Left ventricle myocardium inferior (tissue), 1 donor: ENCODE results near the gene FAM72A. TPM values are rescaled to one million over a fixed set of nuclear protein-coding genes. Genes with fewer than 3 reads are reported as not detected.
"Not testable (repeated sequence)": the region's sequence is repeated elsewhere in the genome, so short reads cannot be mapped to it uniquely, and the experiment has no call there.

Source experiments
- DNase-seq: peaks from one replicate; pipeline ENCODE4 v3.0.0-alpha.2; 2020
- H3K27ac ChIP-seq: fragments of 200-600 bp; replicated peaks from 2 replicates; pipeline ENCODE4 v1.8.0; 2021
- H3K27me3 ChIP-seq: fragments of 200-600 bp; 2 replicates; pipeline ENCODE4 v1.8.0; 2021; ENCODE audit warnings: low read depth
- H3K36me3 ChIP-seq: fragments of 200-600 bp; 2 replicates; pipeline ENCODE4 v1.8.0; 2021
- H3K4me1 ChIP-seq: fragments of 200-600 bp; 2 replicates; pipeline ENCODE4 v1.8.0; 2021
- H3K4me3 ChIP-seq: fragments of 200-600 bp; 2 replicates; pipeline ENCODE4 v1.8.0; 2021; ENCODE audit warnings: mild to moderate bottlenecking, moderate library complexity
- H3K9me3 ChIP-seq: fragments of 200-600 bp; replicated peaks from 2 replicates; pipeline ENCODE4 v1.8.0; 2021
- intact Hi-C: fragments of 100-400 bp; cut with micrococcal nuclease; formaldehyde crosslinking; loops from one replicate; pipeline ENCODE4 v1.11.0; 2022
- total RNA-seq: library from RNA; stranded (reverse); fragmentation: NEBNext Ultra II Directional; extraction: Animal tissue kit (Norgen Biotek cat#: 25700); gene quantifications from one replicate; pipeline ENCODE4 v1.2.1, GENCODE V29; 2021
- donor health status: DM: no; HTN: yes; CAD: no; lungs with severe emphysema.

The FAM72A gene
- total RNA-seq, 1 donor from 2014 or later, result not detected

- H3K36me3 ChIP-seq, H3K27ac ChIP-seq, H3K4me1 ChIP-seq, H3K4me3 ChIP-seq, DNase-seq, H3K27me3 ChIP-seq, intact Hi-C loops, H3K9me3 ChIP-seq: not testable (repeated sequence)
Observed at GRCh38 chr1:206224190-206224776, 21.6 kb upstream of the FAM72A start.

DNA sequence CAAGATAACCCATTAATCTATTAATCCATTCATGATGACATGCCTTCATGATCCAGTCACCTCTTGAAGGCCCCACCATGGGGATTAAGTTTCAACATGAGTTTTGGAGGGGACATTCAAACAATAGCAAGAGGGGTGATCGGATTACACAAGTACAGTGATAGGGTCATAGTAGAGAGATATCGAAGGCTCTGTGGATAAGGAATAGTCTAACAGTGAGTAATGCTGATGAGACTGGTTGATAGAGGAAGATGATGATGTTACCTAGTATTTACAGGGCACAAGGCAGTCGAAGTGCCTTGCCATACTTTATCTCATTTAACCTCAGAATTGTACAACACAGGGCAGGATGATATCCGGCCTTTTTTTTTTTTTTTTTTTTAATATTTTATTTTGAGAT is 18.9 kb upstream of the FAM72A start:
- H3K4me1 ChIP-seq, DNase-seq, H3K27me3 ChIP-seq, H3K27ac ChIP-seq, intact Hi-C loops, H3K36me3 ChIP-seq, H3K4me3 ChIP-seq, H3K9me3 ChIP-seq: not testable (repeated sequence)

DNA sequence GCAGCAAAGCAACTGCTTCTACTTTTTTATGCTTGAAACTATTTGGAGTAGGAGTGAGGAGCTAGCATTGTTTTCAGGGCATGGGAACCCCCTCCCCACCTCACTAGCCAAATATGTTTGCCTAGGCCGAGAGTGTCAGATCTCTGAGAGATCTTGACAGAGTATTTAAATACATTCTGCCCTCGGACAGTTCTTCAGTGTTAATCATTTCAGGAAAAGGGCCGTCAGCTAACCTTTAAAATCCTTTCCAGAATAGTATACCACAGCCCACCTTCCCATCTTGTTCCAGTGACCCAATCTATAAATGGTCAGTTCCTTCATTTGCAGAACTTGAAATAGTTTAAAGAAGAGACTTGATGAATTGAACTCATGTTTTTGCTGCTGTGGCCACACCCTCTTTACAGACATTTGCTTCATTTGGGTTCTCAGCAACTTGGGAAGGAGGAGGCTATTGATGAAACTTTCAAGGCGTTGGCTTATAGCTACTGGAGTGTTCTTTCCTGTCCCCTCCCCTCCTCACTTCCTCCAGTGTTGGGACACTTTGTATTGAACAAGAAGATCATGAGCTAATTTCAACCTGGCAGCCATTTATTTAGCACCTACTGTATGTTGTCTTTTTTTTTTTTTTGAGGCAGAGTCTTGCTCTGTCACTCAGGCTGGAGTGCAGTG is 17.8 kb upstream of the FAM72A start:
- DNase-seq, H3K4me1 ChIP-seq, H3K27me3 ChIP-seq, H3K9me3 ChIP-seq, intact Hi-C loops, H3K36me3 ChIP-seq, H3K4me3 ChIP-seq: not testable (repeated sequence)
- H3K27ac ChIP-seq, result peak overlapping the region; percentile 74

DNA sequence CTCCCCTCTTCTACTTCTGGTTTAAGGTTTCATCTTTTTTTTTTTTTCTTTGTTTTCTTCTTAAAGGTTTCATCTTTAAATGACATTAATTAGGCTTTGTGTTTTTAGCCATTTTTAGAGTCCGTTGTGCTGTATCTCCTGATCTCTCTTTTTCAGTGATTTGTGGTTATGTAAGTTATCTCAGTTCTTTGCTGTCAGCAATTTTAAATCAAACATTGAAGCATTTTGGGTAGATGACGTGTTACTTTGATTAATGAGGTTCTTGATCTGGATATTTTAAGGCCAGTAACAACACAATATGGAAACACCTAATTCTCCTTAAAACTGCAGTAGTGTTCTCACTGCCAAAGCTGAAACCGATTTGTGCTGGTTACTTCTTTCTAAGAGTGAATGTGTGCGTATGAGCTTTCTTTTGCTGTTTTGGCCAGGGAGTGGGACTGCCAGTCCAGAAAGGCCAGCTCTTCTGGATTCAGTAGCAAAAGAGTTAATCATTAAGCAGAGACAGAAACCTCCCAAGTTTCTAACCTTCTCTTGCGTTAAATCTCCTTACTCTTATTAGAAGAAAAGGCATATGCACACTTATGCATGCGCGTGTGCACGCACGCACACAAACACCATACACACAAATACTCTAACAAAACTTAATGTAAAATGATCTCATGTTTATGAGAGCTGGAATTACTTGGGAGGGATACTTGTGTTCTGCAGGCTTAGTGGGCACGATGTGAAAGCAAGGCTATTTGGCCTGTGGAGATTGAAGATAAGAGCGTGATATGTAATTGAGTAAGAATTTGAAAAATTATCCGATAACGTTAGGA is 17.1 kb upstream of the FAM72A start:
- H3K9me3 ChIP-seq, H3K4me1 ChIP-seq, DNase-seq, H3K4me3 ChIP-seq, H3K27me3 ChIP-seq, H3K36me3 ChIP-seq, intact Hi-C loops: not testable (repeated sequence)
- peak overlapping the region; percentile 74 for H3K27ac ChIP-seq

DNA sequence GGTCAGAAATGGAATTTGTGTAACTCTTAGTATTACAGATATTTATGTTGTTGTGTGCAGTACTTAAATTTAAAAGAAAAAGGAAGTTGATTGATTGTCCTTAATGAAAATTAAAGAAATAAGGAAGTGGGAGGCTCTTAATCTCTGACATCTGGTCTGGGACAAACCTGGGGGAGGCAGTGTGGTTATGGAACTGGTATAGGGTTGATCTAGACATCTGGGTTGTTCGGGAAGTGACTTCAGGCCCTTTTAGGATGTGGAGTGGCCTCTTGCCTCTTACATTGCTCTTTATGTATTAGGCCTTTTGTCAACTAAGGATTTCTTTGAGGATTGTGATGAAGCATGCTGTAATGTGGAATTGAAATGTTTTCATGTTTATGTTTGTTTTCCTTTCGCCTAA is 16.1 kb upstream of the FAM72A start:
- intact Hi-C loops, result not testable (repeated sequence)

DNA sequence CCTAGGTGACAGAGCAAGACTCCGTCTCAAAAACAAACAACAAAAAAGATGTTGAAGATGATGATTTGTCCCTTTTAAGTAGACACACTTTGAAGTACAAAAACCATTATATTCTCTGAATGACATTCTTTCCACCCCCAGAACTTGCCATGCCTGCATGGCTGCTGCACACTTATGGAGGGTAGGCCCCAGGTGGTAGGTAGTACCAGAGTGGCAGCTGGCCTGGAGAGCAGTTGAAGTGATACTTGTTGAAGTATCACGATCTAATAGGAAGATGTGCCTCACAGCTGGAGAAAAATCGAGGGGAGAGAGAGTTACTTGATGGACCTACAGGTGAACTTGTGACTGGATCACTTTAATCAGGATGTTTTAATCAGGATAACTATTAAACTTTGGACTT is 15.6 kb upstream of the FAM72A start:
- not testable (repeated sequence) for H3K4me1 ChIP-seq, DNase-seq, H3K4me3 ChIP-seq

More for the DNA sequence above, 16.1 kb upstream of the FAM72A start:
- not testable (repeated sequence) for DNase-seq, H3K36me3 ChIP-seq, H3K4me1 ChIP-seq, H3K9me3 ChIP-seq, H3K27ac ChIP-seq, H3K4me3 ChIP-seq, H3K27me3 ChIP-seq

DNA sequence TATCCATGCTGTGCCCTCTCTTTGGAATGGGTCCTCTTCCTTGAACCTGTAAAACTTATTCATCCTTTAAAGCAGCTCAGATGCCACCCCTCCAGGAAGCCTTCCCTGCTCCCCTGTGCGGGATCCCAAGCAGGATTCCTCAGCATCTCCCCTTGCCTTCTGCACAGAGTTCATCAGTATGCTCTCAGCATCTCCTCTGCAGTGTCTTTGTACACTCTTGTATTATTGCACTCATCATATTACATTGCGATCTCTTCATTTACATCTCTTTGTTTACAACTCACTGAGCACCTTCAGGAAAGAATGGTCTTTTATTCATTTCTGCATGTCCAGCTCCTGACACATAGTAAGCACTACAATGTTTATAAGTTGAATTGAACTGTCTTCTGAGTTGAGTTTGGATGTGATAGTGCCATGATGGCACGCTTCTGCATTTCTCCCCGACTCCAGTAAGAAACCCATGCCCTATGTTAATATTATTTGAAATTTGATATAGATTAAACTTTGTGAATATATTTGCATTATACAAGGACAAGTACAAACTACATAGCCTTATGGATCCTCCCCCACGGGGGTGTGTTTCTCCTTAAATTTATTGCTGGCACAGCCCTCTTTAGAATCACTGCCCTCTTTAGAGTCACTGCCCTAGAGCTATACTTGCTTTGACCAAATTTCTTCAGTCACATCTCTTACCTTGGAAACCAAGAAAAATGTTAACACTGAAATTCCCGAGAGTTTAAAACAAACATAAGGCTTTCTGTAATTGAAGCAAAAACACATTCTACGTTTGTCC is 13.2 kb upstream of the FAM72A start:
- H3K4me3 ChIP-seq, H3K27me3 ChIP-seq, H3K4me1 ChIP-seq, intact Hi-C loops, H3K9me3 ChIP-seq, H3K27ac ChIP-seq, H3K36me3 ChIP-seq, DNase-seq: not testable (repeated sequence)

More for the DNA sequence above, 15.6 kb upstream of the FAM72A start:
- H3K36me3 ChIP-seq, H3K9me3 ChIP-seq, H3K27ac ChIP-seq, intact Hi-C loops, H3K27me3 ChIP-seq: not testable (repeated sequence)

DNA sequence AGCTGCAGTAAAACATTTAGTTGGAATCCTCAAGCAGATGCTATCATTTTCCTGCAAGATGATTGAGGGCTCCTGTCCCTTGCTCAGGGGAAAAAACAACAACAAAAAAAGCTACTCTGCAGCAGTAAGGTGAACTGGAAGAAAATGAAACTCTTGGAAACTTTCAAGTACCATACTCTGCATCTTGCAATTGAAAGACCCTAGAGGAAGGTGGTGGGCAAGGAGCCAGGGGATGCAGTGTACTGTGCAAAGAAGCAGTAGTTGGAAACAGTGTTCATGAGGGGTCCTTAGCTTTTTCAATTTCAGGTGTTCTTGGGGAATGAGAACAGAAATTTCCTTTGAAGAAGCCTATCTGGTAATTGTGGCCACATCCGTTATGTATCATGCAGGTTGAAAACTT is 8.2 kb upstream of the FAM72A start:
- H3K27ac ChIP-seq, H3K27me3 ChIP-seq, H3K9me3 ChIP-seq, H3K36me3 ChIP-seq, H3K4me1 ChIP-seq, intact Hi-C loops, H3K4me3 ChIP-seq: not testable (repeated sequence)
- peak; percentile 13 for DNase-seq

- H3K27me3 ChIP-seq, H3K36me3 ChIP-seq, H3K9me3 ChIP-seq, intact Hi-C loops, H3K4me1 ChIP-seq: not testable (repeated sequence)
- H3K4me3 ChIP-seq, result peak overlapping the region; percentile 59
- H3K27ac ChIP-seq, result peak overlapping the region; percentile 63
- DNase-seq, result peak; percentile 12
Observed at GRCh38 chr1:206205569-206205968, 2.9 kb upstream of the FAM72A start.

- H3K36me3 ChIP-seq, DNase-seq, intact Hi-C loops, H3K4me1 ChIP-seq, H3K9me3 ChIP-seq, H3K27me3 ChIP-seq: not testable (repeated sequence)
- Histone ChIP-seq H3K4me3 (peak overlapping the region; percentile 66), H3K27ac (peak overlapping the region; percentile 83)
Observed at GRCh38 chr1:206204871-206205270, 2.2 kb upstream of the FAM72A start.

DNA sequence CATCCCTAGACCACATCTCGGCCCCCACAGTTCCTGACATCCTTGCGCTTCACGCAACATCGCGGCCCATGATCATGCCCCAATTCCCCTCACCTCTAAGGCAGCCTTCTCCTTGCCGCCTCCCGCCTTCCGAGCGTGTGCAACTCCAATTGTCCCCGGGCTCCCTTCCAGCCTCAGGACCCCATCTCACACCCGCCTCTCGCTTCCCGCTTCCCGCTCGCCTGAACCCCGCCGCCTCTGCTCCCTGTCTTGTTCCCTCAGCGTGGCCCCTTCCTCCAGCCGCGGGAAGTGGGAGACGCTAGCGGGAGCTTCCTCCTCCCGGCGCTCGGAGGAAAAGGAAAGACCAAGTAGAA is 1.5 kb upstream of the FAM72A start:
- H3K27me3 ChIP-seq, H3K36me3 ChIP-seq, H3K9me3 ChIP-seq, intact Hi-C loops, H3K4me1 ChIP-seq: not testable (repeated sequence)
- Histone ChIP-seq H3K27ac (peak overlapping the region; percentile 77), H3K4me3 (peak overlapping the region; percentile 72)
- DNase-seq, result peak; percentile 13

DNA sequence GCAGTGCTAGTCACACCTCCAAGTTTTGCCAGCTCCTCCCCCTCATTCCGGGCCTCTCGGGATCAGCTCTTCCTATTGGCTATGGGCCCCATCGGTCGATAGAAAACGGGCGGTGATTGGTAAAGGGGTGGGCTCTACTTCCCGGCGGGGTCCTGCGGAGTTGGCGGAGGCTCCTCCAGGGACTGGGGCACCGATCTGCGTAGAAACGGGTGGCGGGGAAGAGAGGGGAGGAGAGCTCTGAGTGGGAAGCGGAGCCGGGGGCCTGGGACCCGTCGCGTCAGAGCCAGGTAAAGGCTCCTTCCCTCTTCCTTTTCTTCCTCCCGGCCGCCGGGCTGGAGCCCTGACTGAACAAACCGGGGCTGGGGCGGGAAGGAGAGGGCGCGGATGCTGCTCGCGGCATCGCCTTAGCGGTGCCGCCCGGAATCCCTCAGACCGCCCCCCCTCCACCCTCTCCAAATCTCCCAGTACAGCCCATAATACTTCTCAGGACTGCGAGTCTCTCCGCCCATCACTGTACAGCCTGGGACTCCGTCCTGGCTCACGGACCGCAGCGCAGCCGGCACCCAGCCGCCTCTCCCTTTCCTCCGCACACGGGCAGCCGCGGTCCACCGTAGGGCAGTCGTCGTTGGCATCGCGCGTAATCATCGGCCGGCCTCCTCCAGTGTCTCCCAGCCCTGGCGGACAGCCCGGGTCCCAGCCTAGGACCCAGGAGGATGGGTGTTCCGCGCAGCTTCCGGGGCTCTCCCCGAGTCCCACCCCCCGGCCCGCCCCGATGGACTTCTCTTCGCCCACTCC is 922 bp upstream of the FAM72A start, which contains the start of gene SRGAP2:
Gene SRGAP2 (plus strand): TSS at position 178 of the 795 bp plus-strand sequence. CDS start 2,430 bp downstream, outside the sequence.
- H3K9me3 ChIP-seq, H3K27me3 ChIP-seq, H3K36me3 ChIP-seq, intact Hi-C loops, H3K4me1 ChIP-seq: not testable (repeated sequence)
- peak within 1 kb of the TSS; percentile 72 for H3K4me3 ChIP-seq
- H3K27ac ChIP-seq, result peak within 1 kb of the TSS; percentile 90
- DNase-seq, result peak; percentile 65
